Vagina (tissue), 2 donors: Measurements from ENCODE around the gene PTPRF.
"Not testable (repeated sequence)": the region's sequence is repeated elsewhere in the genome, so short reads cannot be mapped to it uniquely, and the experiment has no call there.

Experiments used
- POLR2AphosphoS5 ChIP-seq, 2 donors: sonication (generic); formaldehyde crosslinking; IDR thresholded peaks; one replicate each; pipeline ENCODE4 v1.9.0; 2017; ENCODE audit warnings: antibody characterized with exemption in 2 of 2, mild to moderate bottlenecking in 2 of 2, low read depth in 1 of 2; ENCODE audit not compliant: insufficient read depth in 1 of 2
- TF ChIP-seq, protein P1 (sequence below), 3 experiments: fragments of 450-650 bp in 2 of 3; fragments of 200-600 bp in 1 of 3; sonication (generic) in 1 of 3; IDR thresholded peaks; one replicate each; pipeline ENCODE4 v1.5.1; 2017 to 2019; ENCODE audit warnings: antibody characterized with exemption in 3 of 3, mild to moderate bottlenecking in 2 of 3, moderate library complexity in 2 of 3

DNA sequence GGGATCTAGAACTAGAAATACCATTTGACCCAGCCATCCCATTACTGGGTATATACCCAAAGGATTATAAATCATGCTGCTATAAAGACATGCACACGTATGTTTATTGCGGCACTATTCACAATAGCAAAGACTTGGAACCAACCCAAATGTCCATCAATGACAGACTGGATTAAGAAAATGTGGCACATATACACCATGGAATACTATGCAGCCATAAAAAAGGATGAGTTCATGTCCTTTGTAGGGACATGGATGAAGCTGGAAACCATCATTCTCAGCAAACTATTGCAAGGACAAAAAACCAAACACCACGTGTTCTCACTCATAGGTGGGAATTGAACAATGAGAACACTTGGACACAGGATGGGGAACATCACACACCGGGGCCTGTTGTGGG lies 107.7 kb downstream of the PTPRF start:
- TF ChIP-seq, protein P1, sequence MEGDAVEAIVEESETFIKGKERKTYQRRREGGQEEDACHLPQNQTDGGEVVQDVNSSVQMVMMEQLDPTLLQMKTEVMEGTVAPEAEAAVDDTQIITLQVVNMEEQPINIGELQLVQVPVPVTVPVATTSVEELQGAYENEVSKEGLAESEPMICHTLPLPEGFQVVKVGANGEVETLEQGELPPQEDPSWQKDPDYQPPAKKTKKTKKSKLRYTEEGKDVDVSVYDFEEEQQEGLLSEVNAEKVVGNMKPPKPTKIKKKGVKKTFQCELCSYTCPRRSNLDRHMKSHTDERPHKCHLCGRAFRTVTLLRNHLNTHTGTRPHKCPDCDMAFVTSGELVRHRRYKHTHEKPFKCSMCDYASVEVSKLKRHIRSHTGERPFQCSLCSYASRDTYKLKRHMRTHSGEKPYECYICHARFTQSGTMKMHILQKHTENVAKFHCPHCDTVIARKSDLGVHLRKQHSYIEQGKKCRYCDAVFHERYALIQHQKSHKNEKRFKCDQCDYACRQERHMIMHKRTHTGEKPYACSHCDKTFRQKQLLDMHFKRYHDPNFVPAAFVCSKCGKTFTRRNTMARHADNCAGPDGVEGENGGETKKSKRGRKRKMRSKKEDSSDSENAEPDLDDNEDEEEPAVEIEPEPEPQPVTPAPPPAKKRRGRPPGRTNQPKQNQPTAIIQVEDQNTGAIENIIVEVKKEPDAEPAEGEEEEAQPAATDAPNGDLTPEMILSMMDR (IDR thresholded peaks at IDR 0.05) = not testable (repeated sequence)
- not testable (repeated sequence) for TF ChIP-seq POLR2AphosphoS5 (IDR thresholded peaks at IDR 0.05; ENCODE audit: insufficient read depth in 1 of 2, low read depth in 1 of 2)
